ENCODE measurements around the gene DLGAP1. TPM values are rescaled to one million over a fixed set of nuclear protein-coding genes. Genes with fewer than 3 reads are reported as not detected.

Gene DLGAP1
- total and polyA plus RNA-seq, 2 of the 4 experiments (the other 2 are of a cell fraction) = under 0.01 to 0.09 TPM

DNA sequence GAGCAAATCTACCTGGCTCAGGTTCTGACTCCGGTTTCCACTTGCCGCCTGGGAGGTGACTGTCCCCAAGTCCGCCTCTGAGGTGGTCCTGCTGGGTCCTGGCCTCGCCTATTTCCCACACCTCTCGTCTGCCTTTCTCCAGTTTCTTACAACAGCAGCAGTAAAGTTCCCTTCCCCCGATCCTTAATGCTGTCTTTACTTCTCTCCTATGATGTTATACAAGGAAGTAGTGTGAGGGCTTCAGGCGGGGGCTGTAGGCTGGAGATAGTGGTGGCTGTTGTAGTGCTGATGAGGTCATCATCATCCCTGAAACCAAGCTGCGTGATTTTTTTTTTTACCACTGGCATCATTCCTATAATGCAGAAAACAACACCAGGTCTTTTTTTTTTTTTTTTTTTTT lies 986.3 kb downstream of the DLGAP1 start:
- ChIA-PET POLR2A (ENCODE audit: unreplicated experiment) (no interaction called here), CTCF (no interaction called here)
- H3K27ac ChIP-seq (ENCODE audit: insufficient read depth, low read length) = no peak overlapping the region
- no peaks in the 10 kb centered on the region for H3K9me3 ChIP-seq (ENCODE audit: control insufficient read depth, insufficient read depth, low read length)
- H3K36me3 ChIP-seq (ENCODE audit: control insufficient read depth, insufficient read depth, low read length) = no peaks in the 10 kb centered on the region
- no peaks in the 10 kb centered on the region for H3K27me3 ChIP-seq (ENCODE audit: control insufficient read depth, insufficient read depth, low read length)
- no peak overlapping the region for H3K4me3 ChIP-seq (ENCODE audit: insufficient read depth, low read depth, low read length)
- H4K5ac ChIP-seq (ENCODE audit: low read depth, low read length) = no peak overlapping the region
- DNase-seq (no peak), ATAC-seq (ENCODE audit: low read depth) (no peak)
- in situ Hi-C loops (cut with MboI; ENCODE audit: low sequenced_read_pairs) = no loop called here
- no peak overlapping the region for H3K14ac ChIP-seq (replicated peaks; ENCODE audit: low read depth, low read length)
- peaks cover 2% of the 10 kb centered on the region; the same call in 1 of the 2 replicates for H3K9me1 ChIP-seq (ENCODE audit: insufficient read depth, low read length)
- no peak overlapping the region for H3K4ac ChIP-seq (ENCODE audit: low read depth, low read length)
- H4K20me1 ChIP-seq (ENCODE audit: insufficient read depth, low read length) = no peaks in the 10 kb centered on the region
- H3K23ac ChIP-seq (ENCODE audit: low read depth, low read length) = no peak overlapping the region
- H2BK5ac ChIP-seq (ENCODE audit: low read depth, low read length, poor library complexity, severe bottlenecking) = no peak overlapping the region
- no peak overlapping the region for H2AFZ ChIP-seq (replicated peaks; ENCODE audit: low read length, poor library complexity)
- no peak overlapping the region for H2AK9ac ChIP-seq (replicated peaks; ENCODE audit: low read depth, low read length, poor library complexity)
- no peak overlapping the region for H2BK15ac ChIP-seq (ENCODE audit: low read depth, low read length)
- H3K56ac ChIP-seq (ENCODE audit: extremely low read depth, insufficient read depth, low read length) = no peak overlapping the region
- H3K18ac ChIP-seq (ENCODE audit: low read depth, low read length) = no peak overlapping the region
- no peak overlapping the region for H2AK5ac ChIP-seq (ENCODE audit: low read depth, low read length)
- no peak overlapping the region for H4K91ac ChIP-seq (ENCODE audit: insufficient read depth, low read depth, low read length)
- no peak overlapping the region for H2BK20ac ChIP-seq (ENCODE audit: low read depth, low read length)
- BruUV-seq (replicated peaks) = no TSS peak
- no peak for TF ChIP-seq ELK1 (IDR thresholded peaks at IDR 0.05; ENCODE audit: borderline replicate concordance, low read depth, low read length)
- no peak for TF ChIP-seq MAZ (IDR thresholded peaks at IDR 0.05; ENCODE audit: borderline replicate concordance, low read depth, low read length)
- TF ChIP-seq RFX5 (IDR thresholded peaks at IDR 0.05; ENCODE audit: low read depth, low read length) = no peak
- no peak for TF ChIP-seq NFE2L2 (IDR thresholded peaks at IDR 0.05; ENCODE audit: low read depth, low read length)
- no peak for TF ChIP-seq MXI1 (IDR thresholded peaks at IDR 0.05; ENCODE audit: borderline replicate concordance, low read depth, low read length)
- TF ChIP-seq RAD21 (IDR thresholded peaks at IDR 0.05; ENCODE audit: low read length) = no peak
- no peak overlapping the region for H4K8ac ChIP-seq (ENCODE audit: low read depth in 2 of 2, low read length in 2 of 2)
- no CpG with 5 or more reads among the region's 8 CpGs for WGBS, 2 experiments (ENCODE audit: extremely low coverage in 2 of 2, insufficient read length in 1 of 2)
- no peak overlapping the region for H2BK120ac ChIP-seq (ENCODE audit: low read depth, low read length)
- no peaks in the 10 kb centered on the region; a peak in 1 of 4 replicates for H3K79me1 ChIP-seq (ENCODE audit: low read depth in 1 of 2, low read length in 2 of 2)
- no peak overlapping the region for H3K9ac ChIP-seq (ENCODE audit: low read depth, low read length)
- dilution Hi-C loops (cut with HindIII; ENCODE audit: low sequenced_read_pairs, unreplicated experiment) = no loop called here
- intact Hi-C loops (cut with micrococcal nuclease) = no loop called here
- H3K4me2 ChIP-seq (ENCODE audit: low read depth, low read length) = no peak overlapping the region
- H3K4me1 ChIP-seq (ENCODE audit: control insufficient read depth, insufficient read depth, low read length) = peaks cover 2% of the 10 kb centered on the region; the same call in 1 of the 2 replicates
